H1 (cell line): Measurements from ENCODE around the gene AMBN. TPM values are rescaled to one million over a fixed set of nuclear protein-coding genes. Genes with fewer than 3 reads are reported as not detected.

ENCODE experiments used
- CTCF ChIA-PET: fragments of 300-600 bp; sonication (Branson Sonifier 250); formaldehyde crosslinking; loops from one replicate; lab custom pipeline; 2021; ENCODE audit not compliant: partially characterized antibody; lab: Charles Lee
- POLR2A ChIA-PET: fragments of 300-600 bp; sonication (Branson Sonifier 250); formaldehyde crosslinking; loops from one replicate; lab custom pipeline; 2021; ENCODE audit warnings: inconsistent platforms; ENCODE audit not compliant: partially characterized antibody; lab: Charles Lee
- DNase-seq, 2 experiments: peaks; one replicate each; pipeline versions ENCODE4 v3.0.0 to v3.0.0-alpha.2; 2010 to 2022; ENCODE audit warnings: low spot score in 2 of 2, low read depth in 1 of 2, mixed read lengths in 1 of 2
- FAIRE-seq: peaks from 2 replicates; lab custom pipeline; 2011; peaks lifted over from hg19 to GRCh38; lab: Jason Lieb, UNC
- H2AFZ ChIP-seq: 2 replicates; pipeline ENCODE4 v1.8.1; 2012; ENCODE audit warnings: low read length, inconsistent platforms
- H2AK5ac ChIP-seq: 2 replicates; pipeline ENCODE4 v1.6.1; 2013; ENCODE audit warnings: low read depth, low read length
- H2BK120ac ChIP-seq: replicated peaks from 2 replicates; pipeline ENCODE3; 2013; ENCODE audit warnings: low read depth, low read length, inconsistent platforms
- H2BK12ac ChIP-seq: 2 replicates; pipeline ENCODE4 v1.6.1; 2013; ENCODE audit warnings: low read depth, low read length
- H2BK15ac ChIP-seq: 2 replicates; pipeline ENCODE4 v1.6.1; 2013; ENCODE audit warnings: low read length
- H2BK20ac ChIP-seq: 2 replicates; pipeline ENCODE4 v1.6.1; 2013; ENCODE audit warnings: low read length
- H2BK5ac ChIP-seq: 2 replicates; pipeline ENCODE4 v1.6.1; 2013; ENCODE audit warnings: low read depth, low read length
- H3K14ac ChIP-seq: 2 replicates; pipeline ENCODE4 v1.6.1; 2013; ENCODE audit warnings: inconsistent platforms; ENCODE audit not compliant: insufficient read length
- H3K18ac ChIP-seq: 2 replicates; pipeline ENCODE4 v1.6.1; 2013; ENCODE audit warnings: low read length; ENCODE audit errors: extremely low read depth
- H3K23ac ChIP-seq: 2 replicates; pipeline ENCODE4 v1.6.1; 2013; ENCODE audit warnings: inconsistent platforms; ENCODE audit not compliant: insufficient read length
- H3K23me2 ChIP-seq: 2 replicates; pipeline ENCODE4 v1.6.1; 2013; ENCODE audit warnings: low read depth, low read length
- H3K27ac ChIP-seq: 2 replicates; pipeline ENCODE4 v1.6.1; 2011; ENCODE audit warnings: low read depth, low read length, inconsistent platforms
- H3K27me3 ChIP-seq, 4 experiments: replicated peaks in 1 of 4; 1 replicate in 1 of 4; 2 replicates in 3 of 4; pipeline versions ENCODE4 v1.6.1 to v1.8.1; 2011 to 2013; ENCODE audit warnings: low read length in 3 of 4, mild to moderate bottlenecking in 3 of 4, inconsistent platforms in 2 of 4, mixed read lengths in 2 of 4, moderate library complexity in 1 of 4; ENCODE audit not compliant: control insufficient read depth in 3 of 4, insufficient read depth in 3 of 4; ENCODE audit errors: extremely low read depth in 1 of 4
- H3K36me3 ChIP-seq, 4 experiments: 2 replicates each; pipeline versions ENCODE4 v1.6.1 to v1.8.1; 2011 to 2013; ENCODE audit warnings: mild to moderate bottlenecking in 4 of 4, low read length in 3 of 4, moderate library complexity in 2 of 4, control low read depth in 1 of 4, inconsistent platforms in 1 of 4; ENCODE audit not compliant: insufficient read depth in 4 of 4, control insufficient read depth in 2 of 4
- H3K4ac ChIP-seq: replicated peaks from 2 replicates; pipeline ENCODE3; 2013; ENCODE audit warnings: low read length, low read depth, mixed read lengths, inconsistent platforms; ENCODE audit not compliant: insufficient read length
- H3K4me1 ChIP-seq, 4 experiments: replicated peaks in 1 of 4; 1 replicate in 1 of 4; 2 replicates in 3 of 4; pipeline versions ENCODE4 v1.6.1 to v1.8.1; 2011 to 2013; ENCODE audit warnings: low read length in 3 of 4, inconsistent platforms in 2 of 4, mixed read lengths in 1 of 4; ENCODE audit not compliant: insufficient read depth in 4 of 4, control insufficient read depth in 3 of 4
- H3K4me2 ChIP-seq, 2 experiments: 2 replicates each; pipeline versions ENCODE4 v1.6.1 to v1.8.1; 2011 to 2013; ENCODE audit warnings: low read depth in 2 of 2, low read length in 2 of 2, control low read depth in 1 of 2, inconsistent platforms in 1 of 2, mild to moderate bottlenecking in 1 of 2; ENCODE audit not compliant: insufficient read depth in 1 of 2
- H3K4me3 ChIP-seq, 4 experiments: fragments of 200-600, 300-600 bp in 1 of 4; sonication (generic), shearing (Covaris generic), sonication (Bioruptor Twin) in 1 of 4; 2 replicates each; pipeline versions ENCODE4 v1.5.1 to v1.8.1; 2011 to 2016; ENCODE audit warnings: low read length in 4 of 4, low read depth in 3 of 4, control low read depth in 2 of 4, inconsistent platforms in 2 of 4, mild to moderate bottlenecking in 2 of 4, mixed read lengths in 1 of 4, moderate library complexity in 1 of 4; ENCODE audit not compliant: insufficient read depth in 2 of 4; ENCODE audit errors: extremely low read depth in 1 of 4
- H3K56ac ChIP-seq: replicated peaks from 2 replicates; pipeline ENCODE3; 2013; ENCODE audit warnings: low read depth, mild to moderate bottlenecking, mixed read lengths, low read length, inconsistent platforms; ENCODE audit not compliant: insufficient read length
- H3K79me1 ChIP-seq: 2 replicates; pipeline ENCODE4 v1.6.1; 2013; ENCODE audit warnings: low read depth, low read length, control low read depth
- H3K79me2 ChIP-seq, 2 experiments: 2 replicates each; pipeline versions ENCODE4 v1.6.1 to v1.8.1; 2012 to 2013; ENCODE audit warnings: low read length in 2 of 2, mild to moderate bottlenecking in 2 of 2, inconsistent platforms in 1 of 2; ENCODE audit not compliant: insufficient read depth in 2 of 2, control insufficient read depth in 1 of 2
- H3K9ac ChIP-seq, 4 experiments: replicated peaks in 1 of 4; 1 replicate in 1 of 4; 2 replicates in 3 of 4; pipeline versions ENCODE4 v1.6.1 to v1.8.1; 2011 to 2013; ENCODE audit warnings: low read depth in 3 of 4, low read length in 3 of 4, control low read depth in 2 of 4, mild to moderate bottlenecking in 2 of 4, moderate library complexity in 2 of 4, inconsistent platforms in 1 of 4; ENCODE audit errors: extremely low read depth in 1 of 4
- H3K9me3 ChIP-seq, 2 experiments: 2 replicates each; pipeline versions ENCODE4 v1.6.1 to v1.8.1; 2012 to 2013; ENCODE audit warnings: mild to moderate bottlenecking in 2 of 2, moderate library complexity in 2 of 2, control low read depth in 1 of 2, inconsistent platforms in 1 of 2, low read depth in 1 of 2, low read length in 1 of 2, mixed read lengths in 1 of 2; ENCODE audit not compliant: insufficient read depth in 2 of 2
- H4K20me1 ChIP-seq, 2 experiments: replicated peaks in 1 of 2; 2 replicates each; pipeline versions ENCODE3 to v1.8.1; 2011 to 2013; ENCODE audit warnings: inconsistent platforms in 2 of 2, low read length in 2 of 2, mild to moderate bottlenecking in 1 of 2; ENCODE audit not compliant: insufficient read depth in 2 of 2, control insufficient read depth in 1 of 2
- H4K5ac ChIP-seq: 2 replicates; pipeline ENCODE4 v1.6.1; 2013; ENCODE audit warnings: low read length, low read depth, mixed read lengths, inconsistent platforms; ENCODE audit not compliant: insufficient read length
- H4K8ac ChIP-seq: 2 replicates; pipeline ENCODE4 v1.8.0; 2013; ENCODE audit warnings: mild to moderate bottlenecking, moderate library complexity, low read length, inconsistent platforms; ENCODE audit not compliant: insufficient read depth; ENCODE audit errors: extremely low read depth
- H4K91ac ChIP-seq: replicated peaks from 2 replicates; pipeline ENCODE3; 2013; ENCODE audit warnings: low read length, mixed read lengths, inconsistent platforms; ENCODE audit not compliant: insufficient read length
- PHF8 ChIP-seq: fragments of 200-600 bp; sonication (generic); conservative IDR thresholded peaks from 2 replicates; pipeline ENCODE4 v1.7.1; 2012; ENCODE audit warnings: low read depth, mild to moderate bottlenecking, inconsistent platforms, low read length, moderate library complexity
- RAD21 ChIP-seq, 2 experiments: IDR thresholded peaks in 1 of 2; conservative IDR thresholded peaks in 1 of 2; 2 replicates each; pipeline ENCODE4 v1.6.1; 2011; ENCODE audit warnings: low read depth in 2 of 2, low read length in 2 of 2, improper control_type of control experiment in 1 of 2, inconsistent platforms in 1 of 2, mild to moderate bottlenecking in 1 of 2, moderate library complexity in 1 of 2
- polyA plus RNA-seq, 7 experiments: library from polyadenylated mRNA; depleted of rRNA in 3 of 7; stranded (reverse) in 5 of 7; unstranded in 2 of 7; fragments of >200 nt in 5 of 7; fragments of 200-250 nt in 2 of 7; gene quantifications; 1 replicate in 5 of 7; 2 replicates in 1 of 7; 4 replicates in 1 of 7; pipeline versions ENCODE4 v1.2.1 to v1.2.3, GENCODE V29; 2011 to 2013; ENCODE audit warnings: missing spikeins in 2 of 7, mixed read lengths in 2 of 7
- total RNA-seq: library from RNA; stranded (reverse); fragmentation: NEBNext Ultra II Directional; extraction: Animal tissue kit (Norgen Biotek cat#: 25700); gene quantifications from 2 replicates; pipeline ENCODE4 v1.2.1, GENCODE V29; 2021
- TF ChIP-seq, protein P1 (sequence below), 3 experiments: IDR thresholded peaks; 1 replicate in 2 of 3; 2 replicates in 1 of 3; pipeline versions ENCODE4 v1.5.1 to v1.6.1; 2011; ENCODE audit warnings: low read length in 3 of 3, mild to moderate bottlenecking in 3 of 3, inconsistent platforms in 2 of 3, low read depth in 1 of 3, moderate library complexity in 1 of 3; ENCODE audit not compliant: insufficient read depth in 1 of 3; ENCODE audit errors: control extremely low read depth in 1 of 3

The AMBN gene
- total and polyA plus RNA-seq, 2 of the 8 experiments (the other 6 are each of a cell fraction or from before 2014, with no cell fraction given), result not detected

DNA sequence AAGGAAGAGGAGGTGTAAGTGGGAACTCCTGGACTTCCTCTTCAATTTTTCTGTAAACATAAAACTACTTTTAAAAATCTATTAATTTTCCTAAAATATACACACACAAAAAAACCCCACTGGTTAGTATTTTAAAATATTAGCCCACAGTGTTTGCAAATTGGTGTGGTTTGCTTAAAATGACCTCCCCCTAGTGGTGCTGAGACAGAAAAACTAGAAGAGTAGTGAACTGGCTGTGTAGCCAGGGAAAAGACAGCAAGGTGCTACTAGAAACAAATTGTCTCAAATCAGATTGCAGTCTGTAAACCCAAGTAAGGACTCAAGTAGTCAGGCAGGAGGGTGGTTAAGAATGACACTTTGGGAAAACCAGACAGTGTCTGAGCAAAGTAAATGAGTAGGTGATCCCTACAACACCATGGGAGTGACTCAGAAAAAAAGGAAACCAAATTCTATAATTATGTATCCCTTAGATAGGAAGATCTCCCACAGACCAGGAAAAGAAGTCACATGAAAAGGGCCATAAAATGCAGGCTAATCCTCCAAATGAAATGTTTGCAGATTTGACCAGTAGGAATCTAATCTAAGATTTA is 47.7 kb upstream of the AMBN start:
- Histone ChIP-seq H3K27ac (no peak overlapping the region), H2BK5ac (no peak overlapping the region), H4K5ac (no peak overlapping the region), H2AK5ac (no peak overlapping the region), H4K8ac (no peak overlapping the region), H2BK20ac (no peak overlapping the region), H3K9me3 (no peaks in the 10 kb centered on the region), H2BK12ac (no peak overlapping the region), H3K79me1 (no peaks in the 10 kb centered on the region), H3K56ac (no peak overlapping the region), H3K36me3 (no peaks in the 10 kb centered on the region), H3K18ac (no peak overlapping the region), H3K23me2 (no peaks in the 10 kb centered on the region), H3K4ac (no peak overlapping the region), H4K20me1 (no peaks in the 10 kb centered on the region), H3K4me1 (0 out of 7 replicates have a peak, but pooled peaks cover 0 to 2% (median 0%) of the 10 kb centered on the region in 4 experiments), H3K9ac (no peak overlapping the region), H3K79me2 (no peaks in the 10 kb centered on the region), H2BK15ac (no peak overlapping the region), H2BK120ac (no peak overlapping the region), H3K23ac (no peak overlapping the region), H3K14ac (no peak overlapping the region), H3K27me3 (no peaks in the 10 kb centered on the region), H2AFZ (peak overlapping the region; percentile 95; the same call in 1 of the 2 replicates), H3K4me3 (no peak overlapping the region), H4K91ac (no peak overlapping the region), H3K4me2 (no peak overlapping the region)
- CTCF ChIA-PET, result interaction anchor here (1.1 to 1.2 kb wide), 2 partner anchors 13 to 232 kb away, joined by 3 to 5 read pairs; no protein-coding TSS in a partner anchor
- POLR2A ChIA-PET, result no interaction called here
- DNase-seq, result no peak
- FAIRE-seq, result peak; percentile 60
- TF ChIP-seq, protein P1, sequence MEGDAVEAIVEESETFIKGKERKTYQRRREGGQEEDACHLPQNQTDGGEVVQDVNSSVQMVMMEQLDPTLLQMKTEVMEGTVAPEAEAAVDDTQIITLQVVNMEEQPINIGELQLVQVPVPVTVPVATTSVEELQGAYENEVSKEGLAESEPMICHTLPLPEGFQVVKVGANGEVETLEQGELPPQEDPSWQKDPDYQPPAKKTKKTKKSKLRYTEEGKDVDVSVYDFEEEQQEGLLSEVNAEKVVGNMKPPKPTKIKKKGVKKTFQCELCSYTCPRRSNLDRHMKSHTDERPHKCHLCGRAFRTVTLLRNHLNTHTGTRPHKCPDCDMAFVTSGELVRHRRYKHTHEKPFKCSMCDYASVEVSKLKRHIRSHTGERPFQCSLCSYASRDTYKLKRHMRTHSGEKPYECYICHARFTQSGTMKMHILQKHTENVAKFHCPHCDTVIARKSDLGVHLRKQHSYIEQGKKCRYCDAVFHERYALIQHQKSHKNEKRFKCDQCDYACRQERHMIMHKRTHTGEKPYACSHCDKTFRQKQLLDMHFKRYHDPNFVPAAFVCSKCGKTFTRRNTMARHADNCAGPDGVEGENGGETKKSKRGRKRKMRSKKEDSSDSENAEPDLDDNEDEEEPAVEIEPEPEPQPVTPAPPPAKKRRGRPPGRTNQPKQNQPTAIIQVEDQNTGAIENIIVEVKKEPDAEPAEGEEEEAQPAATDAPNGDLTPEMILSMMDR (IDR thresholded peaks at IDR 0.05; ENCODE audit: control extremely low read depth in 1 of 3, insufficient read depth in 1 of 3, low read depth in 1 of 3, low read length in 3 of 3), result peak in 2 of 3 experiments; percentile 39 to 65; a peak in 2 of 4 replicates
- TF ChIP-seq RAD21 (IDR thresholded peaks at IDR 0.05 in 1 of 2, conservative IDR thresholded peaks at IDR 0.05 in 1 of 2; ENCODE audit: low read depth in 2 of 2, low read length in 2 of 2) (peak; percentile 43 to 49), PHF8 (no peak)
